IMR-90 (cell line): ENCODE measurements around the gene ZBTB40. TPM values are rescaled to one million over a fixed set of nuclear protein-coding genes. Genes with fewer than 3 reads are reported as not detected.

Experiments
- ATAC-seq: fragments of 200-7000 bp; cut with Tn5 transposase; 2 replicates; pipeline ENCODE4 v1.9.1; 2020; ENCODE audit warnings: low read depth, mild to moderate bottlenecking, moderate library complexity
- BruUV-seq: library from RNA; stranded (reverse); fragments of 400-500 nt; replicated peaks from 2 replicates; lab custom pipeline; 2021; lab: Mats Ljungman, UMichigan
- CTCF ChIA-PET: fragments of 300-600 bp; formaldehyde crosslinking; extraction: SDS; loops from one replicate; lab custom pipeline; 2021; ENCODE audit warnings: antibody characterized with exemption; lab: Yijun Ruan, JAX
- POLR2A ChIA-PET: fragments of 300-600 bp; sonication (Branson Sonifier 250); formaldehyde crosslinking; loops from one replicate; lab custom pipeline; 2022; ENCODE audit warnings: antibody characterized with exemption; ENCODE audit not compliant: unreplicated experiment; lab: Charles Lee
- DNase-seq: peaks from one replicate; pipeline ENCODE4 v3.0.0; 2013
- H2AFZ ChIP-seq: replicated peaks from 2 replicates; pipeline ENCODE3; 2013; ENCODE audit warnings: low read length, mild to moderate bottlenecking; ENCODE audit not compliant: poor library complexity
- H2AK5ac ChIP-seq: 2 replicates; pipeline ENCODE4 v1.6.1; 2013; ENCODE audit warnings: low read depth, low read length, inconsistent platforms
- H2AK9ac ChIP-seq: replicated peaks from 2 replicates; pipeline ENCODE3; 2013; ENCODE audit warnings: mild to moderate bottlenecking, low read depth, low read length, moderate library complexity; ENCODE audit not compliant: poor library complexity
- H2BK120ac ChIP-seq: 2 replicates; pipeline ENCODE4 v1.6.1; 2013; ENCODE audit warnings: low read depth, low read length, inconsistent platforms
- H2BK15ac ChIP-seq: 3 replicates; pipeline ENCODE4 v1.6.1; 2013; ENCODE audit warnings: low read depth, low read length, inconsistent platforms
- H2BK20ac ChIP-seq: 2 replicates; pipeline ENCODE4 v1.6.1; 2013; ENCODE audit warnings: low read depth, mild to moderate bottlenecking, inconsistent platforms, low read length, moderate library complexity
- H2BK5ac ChIP-seq: 2 replicates; pipeline ENCODE4 v1.6.1; 2013; ENCODE audit warnings: mild to moderate bottlenecking, low read depth, low read length, inconsistent platforms; ENCODE audit not compliant: poor library complexity, severe bottlenecking
- H3K14ac ChIP-seq: replicated peaks from 2 replicates; pipeline ENCODE4 v1.6.1; 2013; ENCODE audit warnings: low read depth, low read length, inconsistent platforms
- H3K18ac ChIP-seq: 2 replicates; pipeline ENCODE4 v1.6.1; 2013; ENCODE audit warnings: low read depth, low read length, control low read depth
- H3K23ac ChIP-seq: 2 replicates; pipeline ENCODE4 v1.6.1; 2013; ENCODE audit warnings: low read depth, low read length, inconsistent platforms
- H3K27ac ChIP-seq: 2 replicates; pipeline ENCODE4 v1.5.1; 2013; ENCODE audit warnings: mild to moderate bottlenecking, control low read depth, low read length; ENCODE audit not compliant: insufficient read depth
- H3K27me3 ChIP-seq: 2 replicates; pipeline ENCODE4 v1.6.1; 2013; ENCODE audit warnings: low read length; ENCODE audit not compliant: control insufficient read depth, insufficient read depth
- H3K36me3 ChIP-seq: 2 replicates; pipeline ENCODE4 v1.6.1; 2013; ENCODE audit warnings: low read length, mixed read lengths; ENCODE audit not compliant: control insufficient read depth, insufficient read depth
- H3K4ac ChIP-seq: 2 replicates; pipeline ENCODE4 v1.6.1; 2013; ENCODE audit warnings: low read depth, low read length, inconsistent platforms
- H3K4me1 ChIP-seq: 2 replicates; pipeline ENCODE4 v1.6.1; 2013; ENCODE audit warnings: low read length, mixed read lengths; ENCODE audit not compliant: control insufficient read depth, insufficient read depth
- H3K4me2 ChIP-seq: 2 replicates; pipeline ENCODE4 v1.6.1; 2013; ENCODE audit warnings: low read depth, mild to moderate bottlenecking, control low read depth, low read length, moderate library complexity
- H3K4me3 ChIP-seq: 2 replicates; pipeline ENCODE4 v1.5.1; 2013; ENCODE audit warnings: low read depth, mild to moderate bottlenecking, control low read depth, low read length, moderate library complexity; ENCODE audit not compliant: insufficient read depth
- H3K56ac ChIP-seq: 2 replicates; pipeline ENCODE4 v1.6.1; 2013; ENCODE audit warnings: low read length, inconsistent platforms; ENCODE audit not compliant: insufficient read depth; ENCODE audit errors: extremely low read depth
- H3K79me1 ChIP-seq, 2 experiments: 2 replicates each; pipeline ENCODE4 v1.6.1; 2013; ENCODE audit warnings: low read length in 2 of 2, inconsistent platforms in 1 of 2, low read depth in 1 of 2
- H3K9ac ChIP-seq: 2 replicates; pipeline ENCODE4 v1.6.1; 2013; ENCODE audit warnings: low read depth, low read length, control low read depth
- H3K9me1 ChIP-seq: 2 replicates; pipeline ENCODE4 v1.6.1; 2013; ENCODE audit warnings: low read length, inconsistent platforms; ENCODE audit not compliant: insufficient read depth
- H3K9me3 ChIP-seq: 2 replicates; pipeline ENCODE4 v1.6.1; 2013; ENCODE audit warnings: low read length; ENCODE audit not compliant: control insufficient read depth, insufficient read depth
- H4K20me1 ChIP-seq: 2 replicates; pipeline ENCODE4 v1.6.1; 2013; ENCODE audit warnings: low read length, inconsistent platforms; ENCODE audit not compliant: insufficient read depth
- H4K5ac ChIP-seq: 2 replicates; pipeline ENCODE4 v1.6.1; 2013; ENCODE audit warnings: mild to moderate bottlenecking, low read depth, low read length, control low read depth
- H4K8ac ChIP-seq, 2 experiments: 2 replicates each; pipeline ENCODE4 v1.6.1; 2013; ENCODE audit warnings: low read depth in 2 of 2, low read length in 2 of 2, control low read depth in 1 of 2, inconsistent platforms in 1 of 2
- H4K91ac ChIP-seq: 2 replicates; pipeline ENCODE4 v1.6.1; 2013; ENCODE audit warnings: low read depth, low read length, inconsistent platforms; ENCODE audit not compliant: insufficient read depth
- CHD1 ChIP-seq: IDR thresholded peaks from 2 replicates; pipeline ENCODE4 v1.6.1; 2012; ENCODE audit warnings: low read depth, low read length, improper control_type of control experiment
- FOS ChIP-seq: fragments of 150-350 bp; IDR thresholded peaks from 2 replicates; pipeline ENCODE4 v1.6.1; 2016; ENCODE audit warnings: low read depth, low read length
- NFE2L2 ChIP-seq: fragments of 150-350 bp; IDR thresholded peaks from 2 replicates; pipeline ENCODE4 v1.6.1; 2016; ENCODE audit warnings: low read depth, mild to moderate bottlenecking, low read length
- RAD21 ChIP-seq: IDR thresholded peaks from 2 replicates; pipeline ENCODE4 v1.6.1; 2012; ENCODE audit warnings: low read length, improper control_type of control experiment
- WGBS, 2 experiments: methylation state at CpG; one replicate each; pipeline versions ENCODE4 v1.1.5 to v1.1.7; 2013; ENCODE audit warnings: missing lambda C conversion rate in 2 of 2; ENCODE audit not compliant: insufficient read length in 1 of 2; ENCODE audit errors: extremely low coverage in 2 of 2; 5-methylcytosine and 5-hydroxymethylcytosine counted together
- dilution Hi-C: fragments of 300-500 bp; cut with HindIII; formaldehyde crosslinking; loops from one replicate; pipeline ENCODE4 v1.14.3; 2018; ENCODE audit warnings: low sequenced_read_pairs; ENCODE audit not compliant: unreplicated experiment
- in situ Hi-C: fragments of 300-500 bp; cut with MboI; formaldehyde crosslinking; loops from 3 replicates; pipeline ENCODE4 v1.14.3; 2019; ENCODE audit warnings: low sequenced_read_pairs, inconsistent platforms, mixed read lengths
- intact Hi-C: fragments of 100-400 bp; cut with micrococcal nuclease; formaldehyde crosslinking; loops from 2 replicates; pipeline ENCODE4 v1.10.0; 2022
- polyA plus RNA-seq, 3 experiments: library from polyadenylated mRNA; depleted of rRNA; stranded (reverse); fragments of >200 nt; gene quantifications; 2 replicates each; pipeline ENCODE4 v1.2.3, GENCODE V29; 2012; ENCODE audit warnings: low replicate concordance in 1 of 3
- total RNA-seq: library from RNA; depleted of rRNA; stranded (reverse); fragments of >200 nt; gene quantifications from 2 replicates; pipeline ENCODE4 v1.2.3, GENCODE V29; 2012
- TF ChIP-seq, protein P1 (sequence below): conservative IDR thresholded peaks from 2 replicates; pipeline ENCODE4 v1.5.1; 2012; ENCODE audit warnings: mild to moderate bottlenecking, low read depth, low read length, improper control_type of control experiment
- TF ChIP-seq, protein P2 (sequence below): fragments of 150-350 bp; IDR thresholded peaks from 2 replicates; pipeline ENCODE4 v1.6.1; 2017; ENCODE audit warnings: mild to moderate bottlenecking, antibody characterized with exemption, low read length, low read depth

Gene ZBTB40
- total and polyA plus RNA-seq, 2 of the 4 experiments (the other 2 are of a cell fraction), result 6.0 to 9.7 TPM

DNA sequence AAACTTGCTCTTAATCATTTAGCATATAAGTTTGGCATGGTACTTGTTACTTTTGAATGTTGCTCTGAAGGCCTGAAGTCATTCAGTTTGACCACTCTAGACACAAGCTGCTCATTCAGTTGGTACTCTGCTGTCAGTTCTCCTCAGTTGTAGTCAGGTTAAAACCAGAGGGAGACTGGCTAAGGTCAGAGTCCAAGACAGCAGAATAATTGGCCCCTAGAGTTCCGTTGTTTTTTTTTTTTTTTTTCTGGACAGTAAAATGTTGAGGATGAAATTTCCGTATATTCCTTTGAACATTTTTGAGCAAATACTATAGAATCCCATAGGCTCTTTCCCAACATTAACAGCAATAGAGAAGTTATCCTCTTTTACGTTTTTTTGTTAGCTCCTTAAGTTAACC lies 9.4 kb downstream of the ZBTB40 start:
- dilution Hi-C loops, result no loop called here
- no peak overlapping the region for H4K8ac ChIP-seq
- ChIA-PET POLR2A (no interaction called here), CTCF (no interaction called here)
- intact Hi-C loops, result no loop called here
- H2BK5ac ChIP-seq, result no peak overlapping the region
- in situ Hi-C loops, result no loop called here
- H3K9me1 ChIP-seq, result peaks cover 3% of the 10 kb centered on the region; the same call in 1 of the 2 replicates
- no peak overlapping the region for H3K4ac ChIP-seq
- no peak overlapping the region for H2AK5ac ChIP-seq
- no peak overlapping the region for H3K27ac ChIP-seq
- no peak for TF ChIP-seq NFE2L2
- no peak for TF ChIP-seq FOS
- TF ChIP-seq RAD21, result no peak
- TF ChIP-seq, protein P1, sequence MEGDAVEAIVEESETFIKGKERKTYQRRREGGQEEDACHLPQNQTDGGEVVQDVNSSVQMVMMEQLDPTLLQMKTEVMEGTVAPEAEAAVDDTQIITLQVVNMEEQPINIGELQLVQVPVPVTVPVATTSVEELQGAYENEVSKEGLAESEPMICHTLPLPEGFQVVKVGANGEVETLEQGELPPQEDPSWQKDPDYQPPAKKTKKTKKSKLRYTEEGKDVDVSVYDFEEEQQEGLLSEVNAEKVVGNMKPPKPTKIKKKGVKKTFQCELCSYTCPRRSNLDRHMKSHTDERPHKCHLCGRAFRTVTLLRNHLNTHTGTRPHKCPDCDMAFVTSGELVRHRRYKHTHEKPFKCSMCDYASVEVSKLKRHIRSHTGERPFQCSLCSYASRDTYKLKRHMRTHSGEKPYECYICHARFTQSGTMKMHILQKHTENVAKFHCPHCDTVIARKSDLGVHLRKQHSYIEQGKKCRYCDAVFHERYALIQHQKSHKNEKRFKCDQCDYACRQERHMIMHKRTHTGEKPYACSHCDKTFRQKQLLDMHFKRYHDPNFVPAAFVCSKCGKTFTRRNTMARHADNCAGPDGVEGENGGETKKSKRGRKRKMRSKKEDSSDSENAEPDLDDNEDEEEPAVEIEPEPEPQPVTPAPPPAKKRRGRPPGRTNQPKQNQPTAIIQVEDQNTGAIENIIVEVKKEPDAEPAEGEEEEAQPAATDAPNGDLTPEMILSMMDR, result no peak
- no peak for TF ChIP-seq CHD1
- TF ChIP-seq, protein P2, sequence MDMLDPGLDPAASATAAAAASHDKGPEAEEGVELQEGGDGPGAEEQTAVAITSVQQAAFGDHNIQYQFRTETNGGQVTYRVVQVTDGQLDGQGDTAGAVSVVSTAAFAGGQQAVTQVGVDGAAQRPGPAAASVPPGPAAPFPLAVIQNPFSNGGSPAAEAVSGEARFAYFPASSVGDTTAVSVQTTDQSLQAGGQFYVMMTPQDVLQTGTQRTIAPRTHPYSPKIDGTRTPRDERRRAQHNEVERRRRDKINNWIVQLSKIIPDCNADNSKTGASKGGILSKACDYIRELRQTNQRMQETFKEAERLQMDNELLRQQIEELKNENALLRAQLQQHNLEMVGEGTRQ, result no peak
- no peak overlapping the region for H3K4me2 ChIP-seq
- H2AFZ ChIP-seq, result no peak overlapping the region
- H3K27me3 ChIP-seq, result no peaks in the 10 kb centered on the region
- no peak overlapping the region for H4K5ac ChIP-seq
- DNase-seq (no peak), ATAC-seq (no peak)
- no peaks in the 10 kb centered on the region for H3K36me3 ChIP-seq
- H3K56ac ChIP-seq, result no peak overlapping the region
- no TSS peak for BruUV-seq
- no peak overlapping the region for H3K18ac ChIP-seq
- no peak overlapping the region for H2BK20ac ChIP-seq
- no CpG with 5 or more reads among the region's 3 CpGs for WGBS, 2 experiments
- peaks cover 8% of the 10 kb centered on the region; the same call in 1 of the 2 replicates for H4K20me1 ChIP-seq
- H4K91ac ChIP-seq, result no peak overlapping the region
- peaks cover 4% of the 10 kb centered on the region for H3K9me3 ChIP-seq
- H3K23ac ChIP-seq, result no peak overlapping the region
- no peak overlapping the region for H3K14ac ChIP-seq
- H3K9ac ChIP-seq, result no peak overlapping the region
- H2BK120ac ChIP-seq, result no peak overlapping the region
- no peak overlapping the region for H3K4me3 ChIP-seq
- peaks cover 28 to 36% of the 10 kb centered on the region in 2 experiments; a peak in 3 of 4 replicates for H3K79me1 ChIP-seq
- H2BK15ac ChIP-seq, result no peak overlapping the region
- H2AK9ac ChIP-seq, result no peak overlapping the region
- peaks cover 2% of the 10 kb centered on the region; the same call in 1 of the 2 replicates for H3K4me1 ChIP-seq
